SK-N-DZ (cell line): ENCODE results near the gene BTNL8. TPM values are rescaled to one million over a fixed set of nuclear protein-coding genes. Genes with fewer than 3 reads are reported as not detected.

Experiments used
- DNase-seq: peaks from one replicate; pipeline ENCODE4 v3.0.0-alpha.2; 2015; ENCODE audit warnings: low spot score
- polyA plus RNA-seq, 2 experiments: library from polyadenylated mRNA; depleted of rRNA; stranded (reverse); fragments of >200 nt; gene quantifications; 2 replicates each; pipeline ENCODE4 v1.2.3, GENCODE V29; 2014

BTNL8 gene, protein sequence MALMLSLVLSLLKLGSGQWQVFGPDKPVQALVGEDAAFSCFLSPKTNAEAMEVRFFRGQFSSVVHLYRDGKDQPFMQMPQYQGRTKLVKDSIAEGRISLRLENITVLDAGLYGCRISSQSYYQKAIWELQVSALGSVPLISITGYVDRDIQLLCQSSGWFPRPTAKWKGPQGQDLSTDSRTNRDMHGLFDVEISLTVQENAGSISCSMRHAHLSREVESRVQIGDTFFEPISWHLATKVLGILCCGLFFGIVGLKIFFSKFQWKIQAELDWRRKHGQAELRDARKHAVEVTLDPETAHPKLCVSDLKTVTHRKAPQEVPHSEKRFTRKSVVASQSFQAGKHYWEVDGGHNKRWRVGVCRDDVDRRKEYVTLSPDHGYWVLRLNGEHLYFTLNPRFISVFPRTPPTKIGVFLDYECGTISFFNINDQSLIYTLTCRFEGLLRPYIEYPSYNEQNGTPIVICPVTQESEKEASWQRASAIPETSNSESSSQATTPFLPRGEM
- polyA plus RNA-seq (2014; cell fraction: cytosol; rRNA removed) = not detected in 2 replicates
- not detected in 2 replicates for polyA plus RNA-seq (2014; cell fraction: nucleus; rRNA removed)

DNA sequence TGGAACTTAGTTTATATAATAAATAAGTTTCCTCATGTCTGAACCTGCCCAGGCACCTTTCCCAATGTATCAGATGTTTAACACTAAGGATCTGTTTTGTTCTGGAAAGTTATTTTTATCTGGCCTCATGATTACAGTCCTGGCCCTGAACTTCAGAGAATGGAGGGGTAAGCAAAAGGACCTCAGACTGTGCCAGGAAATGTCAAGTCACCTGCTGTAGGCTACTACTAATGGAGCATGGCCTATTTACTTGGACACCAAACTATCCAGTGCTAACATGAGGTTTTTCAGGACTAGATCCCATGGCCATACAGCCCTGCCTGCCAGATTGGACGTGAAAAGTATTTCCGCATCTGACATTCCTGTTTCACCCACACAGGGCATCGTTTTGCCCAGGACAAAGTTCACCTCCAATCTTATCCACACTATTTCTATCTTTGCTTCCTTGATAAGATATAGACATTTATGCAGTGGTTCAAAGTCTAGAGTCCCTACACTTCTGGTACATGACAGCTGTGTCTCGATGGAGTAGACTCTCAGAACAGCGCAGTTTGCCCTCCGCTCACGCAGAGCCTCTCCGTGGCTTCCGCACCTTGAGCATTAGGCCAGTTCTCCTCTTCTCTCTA, at the start of gene BTNL8:
BTNL8 (plus strand) TSS at position 539 of the 626 bp plus-strand sequence. CDS start 152 bp downstream, outside the sequence.
- DNase-seq = no peak

DNA sequence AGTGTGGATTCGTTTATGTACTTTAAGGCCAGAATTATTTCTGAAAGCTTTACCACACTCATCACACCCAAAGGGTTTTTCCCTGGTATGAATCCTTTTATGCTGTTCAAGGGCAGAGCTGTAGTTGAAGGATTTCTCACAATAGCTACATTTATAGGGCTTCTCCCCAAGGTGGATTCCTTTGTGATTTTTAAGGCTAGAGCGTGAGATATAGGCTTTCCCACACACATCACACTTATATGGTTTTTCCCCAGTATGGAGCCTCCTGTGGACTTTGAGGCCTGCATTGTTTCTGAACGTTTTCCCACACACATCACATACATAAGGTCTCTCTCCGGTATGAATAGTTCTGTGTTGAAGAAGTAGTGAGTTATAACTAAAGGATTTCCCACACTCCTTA, 49.1 kb upstream of the BTNL8 start:
- DNase-seq = no peak

DNA sequence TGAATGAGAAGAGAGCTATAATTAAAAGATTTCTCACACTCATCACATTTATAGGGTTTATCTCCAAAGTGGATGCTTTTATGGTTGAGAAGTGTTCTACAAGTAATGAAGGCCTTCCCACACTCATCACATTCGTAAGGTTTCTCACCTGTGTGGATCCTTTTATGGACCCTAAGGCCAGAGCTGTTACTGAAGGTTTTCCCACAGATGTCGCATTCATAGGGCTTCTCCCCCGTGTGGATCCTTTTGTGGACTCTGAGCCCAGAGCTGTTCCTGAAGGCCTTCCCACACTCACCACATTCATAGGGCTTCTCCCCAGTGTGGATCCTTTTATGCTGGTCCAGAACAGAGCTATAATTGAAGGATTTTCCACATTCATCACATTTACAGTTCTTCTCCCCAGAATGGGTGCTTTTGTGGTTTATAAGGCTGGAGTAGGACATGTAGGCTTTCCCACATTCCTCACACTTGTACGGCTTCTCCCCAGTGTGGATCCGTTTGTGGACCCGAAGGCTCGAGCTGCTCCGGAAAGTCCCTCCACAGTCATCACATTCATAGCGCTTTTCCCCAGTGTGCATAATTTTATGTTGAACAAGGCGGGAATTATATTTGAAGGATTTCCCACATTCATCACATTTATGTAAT, 48.4 kb upstream of the BTNL8 start:
- no peak for DNase-seq

DNA sequence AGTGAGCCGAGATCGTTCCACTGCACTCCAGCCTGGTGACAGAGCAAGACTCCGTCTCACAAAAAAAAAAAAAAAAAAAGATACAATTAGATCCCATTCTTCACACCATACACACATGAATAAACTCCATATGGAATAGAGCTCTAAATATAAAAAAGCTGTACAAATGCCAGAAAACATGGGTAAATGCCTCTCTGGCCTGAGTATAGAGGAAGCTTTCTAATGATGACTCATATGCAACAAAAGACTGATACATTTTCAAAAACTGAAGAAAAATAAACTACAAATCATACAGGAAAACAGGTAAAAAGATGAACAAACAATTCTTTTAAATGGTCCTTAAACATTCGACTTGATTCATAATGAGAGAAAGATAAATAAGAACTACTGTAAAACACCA, 46.5 kb upstream of the BTNL8 start:
- DNase-seq = no peak

DNA sequence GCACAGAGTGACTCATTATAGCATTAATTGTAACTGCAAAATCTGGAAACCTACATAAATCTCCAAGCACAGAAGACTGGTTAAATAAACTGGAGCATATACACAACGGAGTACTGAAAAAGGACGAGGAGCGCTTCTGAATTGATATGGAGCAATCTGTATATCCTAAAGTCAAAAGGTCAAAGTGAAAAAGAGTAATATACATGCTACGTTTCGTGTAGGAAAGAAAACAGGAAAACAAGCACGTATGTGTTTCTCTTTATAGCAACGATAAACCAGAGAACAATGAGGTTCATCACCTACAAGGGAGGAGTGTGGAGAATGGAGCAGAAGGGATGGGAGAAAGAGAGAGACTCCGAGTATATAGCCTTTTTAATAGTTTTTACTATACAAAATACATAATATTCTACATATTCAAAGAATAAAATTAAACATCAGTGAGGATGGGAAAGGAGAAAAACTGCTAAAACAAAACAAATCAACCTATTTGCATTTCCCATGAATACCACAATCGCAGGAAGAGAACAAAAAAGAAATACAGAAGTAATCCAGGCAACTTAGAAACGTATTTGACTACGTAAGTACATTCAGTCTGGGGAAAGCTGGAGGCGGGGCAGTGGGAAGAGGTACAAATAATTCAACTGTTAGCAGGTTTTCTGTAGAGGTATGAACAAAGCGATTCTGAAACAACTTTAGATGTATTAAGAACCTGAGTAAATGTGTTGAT, 45.7 kb upstream of the BTNL8 start:
- DNase-seq = no peak

DNA sequence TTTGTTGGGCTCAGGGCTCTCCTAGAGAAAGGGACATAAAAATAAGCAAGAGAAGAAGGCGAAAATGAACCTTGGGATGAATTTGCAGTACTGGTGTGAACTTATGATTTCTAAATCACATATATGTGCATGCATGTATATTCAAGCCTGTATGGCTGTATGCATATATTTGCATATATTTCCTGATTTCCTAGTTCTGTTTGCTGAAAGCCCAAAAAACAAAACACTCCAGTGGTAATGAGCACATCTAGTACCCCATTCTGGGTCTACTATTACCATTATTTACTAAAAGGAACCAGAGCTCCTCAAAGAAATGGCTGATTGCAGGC, 45.1 kb upstream of the BTNL8 start:
- no peak for DNase-seq

DNA sequence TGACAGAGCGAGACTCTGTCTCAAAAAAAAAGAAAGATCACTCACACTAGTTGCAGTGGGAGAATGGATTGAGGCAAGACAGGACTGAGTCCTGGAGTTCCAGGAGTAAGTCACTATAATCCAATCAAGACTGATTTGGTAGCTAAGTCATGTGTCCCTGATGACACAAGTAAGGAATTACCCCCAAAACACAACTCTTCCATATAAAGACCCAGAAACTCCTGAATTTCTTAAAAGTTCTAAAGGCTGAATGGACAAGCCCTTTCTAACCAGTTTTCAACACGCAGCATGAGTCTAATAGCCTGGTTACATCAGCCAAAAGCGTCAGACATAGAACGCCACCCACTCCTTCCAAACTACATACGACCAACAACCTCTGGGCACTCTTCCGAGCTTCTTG, 40.4 kb upstream of the BTNL8 start:
- DNase-seq = no peak

DNA sequence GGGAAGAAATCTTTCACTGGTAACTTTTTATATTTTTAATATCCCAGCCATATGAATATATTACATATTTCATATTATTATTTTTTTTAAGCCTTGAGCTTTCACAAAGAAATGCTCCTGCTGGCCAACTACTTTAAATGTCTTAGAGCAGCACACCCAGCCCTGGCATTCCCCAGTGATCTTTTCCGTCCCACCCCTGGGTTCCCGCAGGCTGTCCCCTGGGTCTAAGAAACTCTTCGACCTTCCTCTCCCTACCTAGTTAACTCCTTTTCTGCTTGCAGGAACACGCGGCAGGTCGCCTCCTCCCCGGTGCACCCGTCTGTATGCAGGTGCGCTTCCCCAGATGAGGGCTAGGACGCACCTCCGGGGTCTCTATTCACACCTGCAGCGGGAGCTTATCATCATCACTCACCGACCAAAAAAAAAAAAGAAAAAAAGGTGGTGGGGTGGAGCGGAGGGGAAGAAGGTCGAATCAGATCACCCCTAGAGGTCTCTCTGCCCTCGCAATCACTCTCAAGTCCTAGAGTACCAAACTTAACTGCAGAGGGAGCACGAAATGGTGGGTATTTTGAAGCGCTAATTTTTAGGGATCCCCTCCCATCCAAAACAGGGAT, 38.6 kb upstream of the BTNL8 start:
- peak; percentile 66 for DNase-seq

DNA sequence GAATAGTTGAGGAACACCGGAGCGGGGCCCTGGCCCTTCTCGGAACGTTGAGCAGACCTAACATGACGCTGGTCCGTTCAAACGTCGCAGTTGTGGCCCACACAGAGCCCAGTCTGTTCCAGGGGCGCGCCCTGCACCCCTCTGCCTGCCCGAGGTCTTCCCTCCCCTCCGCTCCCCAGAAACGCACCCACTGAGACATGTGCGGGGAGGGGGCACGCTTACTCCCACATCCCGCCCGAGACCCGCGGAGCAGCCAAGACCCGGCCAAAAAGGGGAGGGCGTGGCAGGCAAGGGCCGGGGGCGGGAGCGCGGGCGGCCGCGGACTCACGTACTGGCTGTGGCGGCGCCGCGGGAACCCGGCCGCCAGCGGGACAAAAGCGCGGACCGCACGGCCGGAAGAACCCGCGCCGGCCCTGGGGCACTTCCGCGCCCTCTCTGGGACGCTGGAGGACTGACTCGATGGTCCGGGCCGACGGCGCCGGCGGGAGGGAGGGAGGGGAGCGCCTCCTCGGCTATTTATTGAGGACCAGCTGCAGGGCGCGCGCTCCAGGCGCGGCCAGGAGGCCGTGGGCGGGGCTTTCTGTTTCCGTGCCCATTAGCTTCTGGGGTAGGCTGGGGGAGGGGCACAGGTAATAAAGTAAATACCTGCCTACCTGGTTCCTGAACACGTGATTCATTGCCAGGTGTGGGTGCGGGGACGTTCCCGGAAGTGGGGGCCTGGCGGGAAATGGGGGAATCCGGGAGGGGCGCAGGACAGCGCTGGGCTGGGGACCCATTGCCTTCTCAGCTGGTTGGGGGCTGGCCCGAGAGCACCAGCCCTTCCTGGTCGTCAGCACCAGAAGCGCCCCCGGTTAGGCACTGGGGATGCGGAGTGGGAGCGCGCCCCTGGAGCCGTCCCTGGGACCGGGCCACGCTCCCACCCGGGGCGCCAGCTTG, 37.8 kb upstream of the BTNL8 start, which contains the start of gene ZFP62:
ZFP62 (minus strand) TSS at position 390 of the 936 bp plus-strand sequence; CDS start at position 333, 57 bp downstream.
- peak; percentile 91 for DNase-seq

DNA sequence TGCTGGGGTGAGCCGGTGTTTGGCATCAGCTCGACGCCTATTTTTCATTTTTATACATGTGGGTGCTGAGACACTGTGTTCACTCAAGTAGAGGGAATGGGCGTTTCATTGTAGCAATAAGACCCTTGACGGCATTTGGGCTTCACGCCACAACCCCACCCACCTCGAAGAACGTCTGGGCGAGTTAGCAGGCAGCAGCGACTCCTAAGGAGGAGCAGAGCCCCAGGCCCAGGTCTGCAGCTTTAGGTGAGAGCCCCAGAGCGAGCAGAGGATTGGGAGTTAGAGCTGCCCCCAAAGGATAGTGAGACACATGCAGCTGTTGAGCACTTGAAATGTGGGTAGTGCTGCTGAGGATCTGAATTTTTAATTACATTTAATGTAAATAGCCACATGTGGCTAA, 36.3 kb upstream of the BTNL8 start:
- no peak for DNase-seq

DNA sequence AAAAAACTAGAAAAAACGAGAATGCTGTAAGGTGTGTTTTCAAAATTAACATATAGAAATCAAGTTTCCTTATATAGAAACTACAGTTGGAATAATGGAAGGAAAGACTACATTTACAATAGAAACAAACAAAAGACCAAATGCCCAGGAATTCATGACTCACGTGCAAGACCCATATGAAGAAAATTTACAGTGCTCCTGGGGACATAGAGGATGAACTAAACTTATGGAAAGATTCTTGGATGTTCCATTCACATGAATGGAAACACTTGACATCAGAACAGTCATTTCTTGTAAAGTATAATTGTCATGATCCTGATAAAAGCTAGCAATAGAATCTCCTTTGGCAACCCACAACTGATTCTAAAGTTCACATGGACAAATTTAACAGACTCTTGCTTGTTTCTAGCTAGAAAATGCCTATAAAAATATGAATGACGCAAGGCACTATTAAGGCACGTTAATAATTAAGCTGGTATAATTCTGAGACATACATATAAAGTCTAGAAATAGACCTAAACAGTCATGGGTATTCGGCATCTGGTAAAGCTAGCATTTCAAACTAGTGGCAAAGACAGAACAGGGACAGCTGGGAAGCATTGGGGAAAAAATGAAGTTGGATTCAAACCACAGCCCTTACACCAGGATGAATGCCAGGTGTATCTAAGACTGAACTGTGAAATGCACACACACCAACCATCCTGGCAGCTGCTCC, 32.8 kb upstream of the BTNL8 start:
- DNase-seq = no peak

DNA sequence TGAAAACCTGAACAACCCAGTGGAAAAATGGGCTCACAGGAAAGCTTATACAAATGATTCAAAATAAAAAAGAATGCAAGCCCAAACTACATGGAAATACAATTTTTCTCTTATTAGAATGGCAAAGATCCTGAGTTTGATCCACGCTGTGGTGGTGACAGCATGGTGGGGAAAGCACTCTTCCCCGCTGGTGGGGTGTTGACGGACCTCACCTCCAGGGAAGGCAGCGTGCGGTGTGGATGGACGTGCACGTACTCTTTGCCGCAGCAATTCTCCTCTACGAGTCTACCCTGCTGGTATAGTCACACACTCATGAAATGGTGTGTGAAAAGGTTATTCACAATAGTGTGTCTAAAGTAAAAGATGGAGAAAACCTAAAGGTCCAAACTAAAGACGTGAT, 32.0 kb upstream of the BTNL8 start:
- DNase-seq = no peak

DNA sequence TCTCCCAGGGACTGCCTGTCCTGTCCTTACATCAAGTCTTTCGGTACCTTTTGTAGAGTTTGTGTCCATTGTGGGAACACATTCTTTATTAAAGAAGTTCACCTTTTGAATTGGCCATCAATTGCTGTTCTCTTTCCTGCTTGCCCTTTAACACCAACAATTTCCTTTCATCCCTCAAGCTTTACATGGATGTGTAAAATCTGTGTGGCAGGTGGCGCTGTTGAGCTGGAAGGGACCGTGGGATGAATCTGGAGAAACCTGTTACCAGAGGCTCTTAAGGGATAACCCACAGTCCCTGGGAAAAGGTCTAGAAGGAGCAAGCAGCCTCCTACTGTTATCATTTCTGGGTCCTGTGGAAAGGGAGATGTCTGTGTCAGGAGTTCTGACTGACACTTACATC, 30.0 kb upstream of the BTNL8 start:
- peak; percentile 78 for DNase-seq

DNA sequence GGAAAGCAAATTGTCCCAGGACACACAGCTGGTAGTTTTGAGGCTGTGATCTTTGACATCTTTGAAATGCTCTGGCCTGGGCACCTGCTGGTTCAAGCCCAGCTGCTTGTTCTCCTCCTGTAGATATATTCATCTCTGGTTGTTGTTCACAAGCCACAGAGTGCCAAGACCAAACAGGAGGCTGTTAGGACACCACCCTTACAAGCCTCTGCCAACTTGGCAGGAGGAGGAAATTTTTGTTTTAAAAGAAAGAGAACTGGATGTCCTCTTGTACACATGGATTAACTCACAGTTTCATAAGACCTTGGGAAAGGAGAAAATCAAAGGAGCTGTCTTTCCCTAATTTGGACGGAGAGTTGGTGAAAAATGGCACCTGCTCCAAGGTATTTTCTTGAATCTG, 29.4 kb upstream of the BTNL8 start:
- DNase-seq = no peak

DNA sequence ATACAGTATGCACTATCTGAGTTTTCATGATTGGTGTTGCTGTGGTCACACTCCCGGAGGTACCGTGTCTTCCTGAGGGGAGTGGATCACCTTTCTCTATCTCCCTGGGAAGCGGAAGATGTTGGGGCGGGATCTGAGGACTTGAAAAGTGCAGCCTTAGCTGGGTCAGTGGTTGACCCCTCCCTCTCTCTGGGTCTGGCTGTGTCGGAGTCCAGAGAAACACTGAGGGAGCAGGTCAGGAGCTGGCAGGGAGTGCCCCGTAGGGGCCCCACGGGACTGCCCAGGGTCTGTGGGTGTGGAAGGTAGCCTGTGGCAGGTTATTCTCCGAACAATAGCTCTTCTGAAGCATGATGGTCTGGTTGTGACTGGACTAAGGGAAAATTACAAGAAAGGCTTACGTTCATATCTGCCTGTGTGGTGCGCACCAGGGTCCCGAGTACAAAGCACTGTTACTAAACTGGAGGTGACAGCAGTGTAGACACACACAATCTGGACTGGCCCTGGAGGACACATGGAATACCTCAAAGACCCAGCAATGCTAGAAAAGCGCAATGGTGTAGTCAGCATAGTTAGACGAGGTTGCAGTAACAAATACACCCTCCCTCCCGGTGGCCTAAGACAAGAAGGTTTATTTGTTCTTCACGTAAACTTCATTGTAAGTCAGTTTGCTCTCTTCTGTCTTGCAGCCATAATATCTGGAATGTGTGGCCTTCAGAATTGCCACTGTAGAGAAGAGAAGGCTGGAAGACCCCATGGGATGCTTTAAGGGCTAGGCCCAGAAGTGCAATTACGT, 28.5 kb upstream of the BTNL8 start:
- no peak for DNase-seq

DNA sequence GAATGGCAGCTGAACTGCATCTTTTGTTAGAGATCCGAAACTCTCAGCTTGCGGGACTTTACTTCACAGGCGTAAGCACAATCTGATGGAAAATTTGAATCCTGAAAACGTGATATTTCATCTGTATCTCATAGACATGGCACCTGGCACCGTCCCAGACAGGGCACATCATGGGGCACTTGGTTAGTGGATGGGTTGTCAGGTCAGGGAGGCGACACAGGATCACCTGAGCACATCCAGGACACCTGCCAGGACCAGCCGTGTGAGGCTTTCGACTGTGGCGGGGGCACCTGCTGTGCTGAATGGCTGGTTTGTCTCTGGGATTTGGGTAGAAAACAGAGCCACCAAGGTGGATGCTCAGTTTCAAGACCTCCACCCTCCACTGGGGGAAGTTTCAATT, 26.5 kb upstream of the BTNL8 start:
- DNase-seq = no peak

DNA sequence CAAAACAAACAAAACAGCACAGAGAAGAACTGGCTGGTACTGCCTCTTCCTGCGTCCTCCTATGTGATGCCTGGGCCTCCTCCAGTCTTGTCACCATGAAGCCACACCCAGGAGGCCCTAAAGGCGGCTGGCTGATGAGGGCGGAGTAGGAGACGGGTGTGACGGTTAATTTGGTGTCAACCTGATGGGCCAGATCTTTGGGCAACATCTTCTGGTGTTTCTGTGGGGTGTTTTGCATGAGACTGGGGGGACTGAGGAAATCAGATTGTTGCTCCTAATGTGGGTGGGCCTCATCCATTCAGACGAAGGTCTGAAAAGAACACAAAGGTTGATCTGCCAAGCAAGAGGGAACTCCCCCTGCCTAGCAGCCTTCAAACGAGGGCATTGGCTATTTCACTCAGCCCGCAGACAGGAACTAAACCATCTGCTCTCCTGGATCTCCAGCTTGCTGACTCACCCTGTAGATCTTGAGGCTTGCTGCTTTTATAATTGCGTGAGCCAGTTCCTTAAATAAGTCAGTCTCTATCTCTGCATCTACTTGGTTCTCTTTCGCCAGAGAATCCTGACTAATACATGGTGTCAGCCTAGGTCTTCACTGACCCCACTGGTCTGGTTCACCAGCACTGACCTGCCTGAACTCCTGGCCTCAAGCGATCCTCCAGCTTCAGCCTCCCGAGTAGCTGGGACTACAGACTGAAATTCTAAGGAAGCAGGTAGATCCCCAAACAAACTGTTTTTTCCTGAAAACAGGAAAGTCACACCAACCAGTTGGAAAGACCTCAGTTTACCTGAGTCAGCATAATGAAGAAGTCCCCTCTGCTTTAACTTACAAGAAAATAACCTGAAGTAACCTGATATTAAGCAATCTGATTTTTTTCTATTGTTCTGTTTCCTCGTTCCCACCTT, 25.1 kb upstream of the BTNL8 start:
- DNase-seq = no peak
